Right lobe of liver (tissue), 4 donors: ENCODE data around the gene PITPNC1.

Experiments
- POLR2A ChIP-seq: fragments of 450-650 bp; IDR thresholded peaks from one replicate; pipeline ENCODE4 v1.6.1; 2017; ENCODE audit warnings: antibody characterized with exemption, mild to moderate bottlenecking
- TF ChIP-seq, protein P1 (sequence below), 4 donors: fragments of 200-600 bp in 3 of 4; fragments of 450-650 bp in 1 of 4; IDR thresholded peaks; one replicate each; pipeline versions ENCODE4 v1.5.1 to v1.8.0; 2016 to 2022; ENCODE audit warnings: antibody characterized with exemption in 4 of 4, mild to moderate bottlenecking in 2 of 4
- donor health status: DM: no; HTN: no; CAD: no.
- donor health status: DM: no; HTN: no; CAD: no.
- donor health status: DM: no; HTN: yes; CAD: no.

DNA sequence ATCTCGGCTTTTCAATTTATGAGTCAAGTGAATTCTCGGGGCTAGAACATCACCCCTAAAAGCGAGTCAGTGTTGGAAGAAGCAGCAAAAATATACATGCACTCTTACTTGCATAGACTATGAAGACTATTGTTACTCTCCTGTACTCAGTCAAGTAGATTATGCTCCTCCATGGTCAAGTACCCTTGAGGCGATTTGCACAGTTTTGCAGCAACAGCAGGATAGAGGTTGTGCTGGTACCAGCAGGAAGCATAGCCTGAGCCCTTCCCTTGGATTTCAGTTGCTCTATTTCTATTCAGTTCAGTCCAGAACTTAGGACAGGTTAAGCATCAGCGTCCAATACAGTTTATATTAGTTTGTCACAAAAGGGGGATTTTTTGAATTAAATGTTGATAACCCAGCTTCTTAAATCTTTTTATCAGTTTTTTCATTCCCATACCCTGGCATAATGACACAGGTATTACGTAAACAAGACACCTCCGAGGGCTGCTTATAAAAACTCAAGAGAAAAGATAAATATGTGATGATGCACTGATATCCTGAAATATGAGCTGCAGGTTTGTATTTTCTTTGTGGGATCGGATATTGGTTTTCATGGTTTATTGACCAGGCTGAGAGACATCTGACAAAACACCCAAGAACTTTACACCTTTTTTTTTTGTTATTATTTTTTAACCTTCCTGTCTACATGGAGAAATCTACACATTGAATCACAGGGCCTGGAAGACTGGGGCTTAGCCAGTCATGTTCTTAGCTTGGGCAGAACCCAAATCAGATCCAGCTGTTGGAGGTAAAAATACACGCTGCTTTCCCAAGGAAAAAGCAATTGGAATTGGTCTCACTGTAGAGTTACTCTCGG is 144.1 kb downstream of the PITPNC1 start:
- TF ChIP-seq, protein P1, sequence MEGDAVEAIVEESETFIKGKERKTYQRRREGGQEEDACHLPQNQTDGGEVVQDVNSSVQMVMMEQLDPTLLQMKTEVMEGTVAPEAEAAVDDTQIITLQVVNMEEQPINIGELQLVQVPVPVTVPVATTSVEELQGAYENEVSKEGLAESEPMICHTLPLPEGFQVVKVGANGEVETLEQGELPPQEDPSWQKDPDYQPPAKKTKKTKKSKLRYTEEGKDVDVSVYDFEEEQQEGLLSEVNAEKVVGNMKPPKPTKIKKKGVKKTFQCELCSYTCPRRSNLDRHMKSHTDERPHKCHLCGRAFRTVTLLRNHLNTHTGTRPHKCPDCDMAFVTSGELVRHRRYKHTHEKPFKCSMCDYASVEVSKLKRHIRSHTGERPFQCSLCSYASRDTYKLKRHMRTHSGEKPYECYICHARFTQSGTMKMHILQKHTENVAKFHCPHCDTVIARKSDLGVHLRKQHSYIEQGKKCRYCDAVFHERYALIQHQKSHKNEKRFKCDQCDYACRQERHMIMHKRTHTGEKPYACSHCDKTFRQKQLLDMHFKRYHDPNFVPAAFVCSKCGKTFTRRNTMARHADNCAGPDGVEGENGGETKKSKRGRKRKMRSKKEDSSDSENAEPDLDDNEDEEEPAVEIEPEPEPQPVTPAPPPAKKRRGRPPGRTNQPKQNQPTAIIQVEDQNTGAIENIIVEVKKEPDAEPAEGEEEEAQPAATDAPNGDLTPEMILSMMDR (IDR thresholded peaks at IDR 0.05) = no peak
- TF ChIP-seq POLR2A = no peak
